ENCODE data around the gene ZNF160.
"Not testable (repeated sequence)": the region's sequence is repeated elsewhere in the genome, so short reads cannot be mapped to it uniquely, and the experiment has no call there.

ZNF160 gene

DNA sequence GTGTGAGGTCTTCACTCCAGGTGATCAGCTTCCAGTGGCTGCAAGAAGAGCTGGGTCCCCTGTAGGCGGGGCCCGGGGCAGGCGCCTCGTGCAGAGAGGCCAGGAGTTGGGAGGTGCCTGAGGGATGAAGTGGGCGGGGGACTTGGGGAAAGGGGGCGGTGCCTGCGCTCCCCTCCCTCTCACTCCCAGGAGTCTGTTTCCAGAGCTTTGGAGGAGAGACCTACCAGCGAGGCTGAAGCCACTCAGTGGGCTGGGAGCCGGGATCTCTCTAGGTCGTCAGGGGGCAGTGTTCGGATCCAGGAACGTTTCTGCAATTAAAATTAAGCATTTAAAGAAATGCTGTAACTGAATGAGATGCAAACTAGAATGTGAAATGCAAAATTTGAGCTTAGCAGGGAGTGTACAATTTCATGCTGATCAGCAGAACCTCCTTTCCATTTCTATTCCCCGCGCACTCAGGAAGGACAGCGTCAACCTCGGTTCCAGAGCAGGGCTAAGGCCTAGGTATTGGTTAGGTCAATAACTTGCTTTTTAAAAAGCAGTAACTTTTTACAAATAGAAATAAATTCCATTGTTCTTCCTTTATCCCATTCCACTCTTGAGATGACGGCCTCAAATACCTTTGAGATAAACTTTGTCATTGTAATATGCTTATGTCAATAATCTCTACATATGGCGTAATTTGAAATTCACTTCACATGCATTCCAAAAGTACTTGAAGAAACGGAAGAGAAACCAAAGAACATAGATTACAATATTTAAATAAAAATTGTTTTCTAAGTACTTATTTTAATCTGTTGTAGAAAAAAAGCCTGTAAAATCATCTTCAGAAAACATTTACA is 11.6 kb downstream of the ZNF160 start:
- no peak for DNase-seq

DNA sequence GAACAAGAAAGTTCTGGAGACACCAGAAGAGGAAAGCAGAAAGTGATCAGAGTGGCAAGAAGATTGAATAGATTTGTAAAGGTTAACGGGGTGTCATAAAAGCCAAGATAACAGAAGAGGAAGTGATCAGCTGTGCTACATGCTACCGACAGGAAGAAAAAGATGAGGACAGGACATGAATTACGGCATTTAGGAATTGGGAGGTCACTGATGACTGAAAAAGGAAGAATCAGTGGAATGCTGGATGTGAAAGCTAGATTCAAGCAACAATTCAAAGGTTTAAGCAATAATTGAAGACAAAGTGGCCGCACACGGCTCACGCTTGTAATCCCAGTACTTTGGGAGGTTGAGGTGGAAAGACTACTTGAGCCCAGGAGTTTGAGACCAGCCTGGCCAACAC is 15.1 kb downstream of the ZNF160 start:
- DNase-seq: no peak

DNA sequence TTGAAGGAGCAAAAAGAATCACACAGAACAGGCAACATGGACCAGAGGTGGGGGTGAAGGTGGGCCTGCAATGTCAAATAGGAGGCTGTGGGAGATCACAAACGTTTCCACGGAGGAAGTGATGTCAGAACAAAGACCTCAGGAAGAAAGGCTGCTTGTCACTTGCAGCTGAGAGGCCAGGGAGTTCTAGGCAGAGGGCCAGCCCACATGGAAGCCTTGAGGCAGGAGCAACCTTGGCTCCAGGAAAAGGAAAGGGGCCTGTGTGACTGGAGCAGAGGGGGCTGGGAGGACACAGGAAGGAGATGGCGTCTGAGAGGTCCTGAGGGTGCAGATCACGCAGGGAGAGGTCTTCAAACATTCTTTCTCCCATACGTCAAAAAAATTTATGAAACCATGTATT is 16.3 kb downstream of the ZNF160 start:
- peak; percentile 48 for DNase-seq

DNA sequence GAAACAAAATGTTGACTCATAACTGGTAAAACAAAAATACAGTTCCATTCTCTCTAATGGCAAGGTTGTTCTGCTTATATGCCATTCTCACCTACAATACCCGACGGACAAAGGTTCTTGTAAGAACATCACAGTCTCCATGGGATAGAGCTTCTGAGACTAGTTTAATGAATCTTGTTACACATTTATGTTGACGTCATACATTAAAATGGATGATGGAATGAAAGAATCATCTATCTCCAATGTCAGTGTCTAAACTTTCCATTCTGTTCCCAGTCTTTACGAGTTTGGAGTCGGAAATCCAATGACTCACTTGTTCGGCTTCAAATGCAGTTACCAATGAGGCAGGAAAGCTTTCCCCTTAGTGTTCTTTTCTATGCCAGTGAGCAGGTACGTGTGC is 17.7 kb downstream of the ZNF160 start:
- DNase-seq: no peak

DNA sequence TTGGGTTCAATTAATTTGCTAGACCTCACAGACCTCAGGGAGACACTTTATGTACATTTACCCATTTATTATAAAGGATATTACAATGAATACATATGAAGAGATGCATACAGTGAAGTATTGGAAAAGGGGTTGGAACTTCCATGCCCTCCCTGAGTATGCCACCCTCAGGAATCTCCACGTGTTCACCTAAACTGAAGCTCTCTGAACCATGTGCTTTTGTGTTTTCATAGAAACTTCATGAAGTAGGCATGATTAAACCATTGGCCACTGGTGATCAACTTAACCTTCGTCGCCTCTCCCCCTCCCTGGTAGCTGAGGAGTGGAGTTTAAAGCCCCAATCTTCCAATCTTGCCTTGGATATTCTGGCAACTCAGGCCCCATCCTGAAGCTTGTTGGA is 20.3 kb downstream of the ZNF160 start:
- DNase-seq: no peak

DNA sequence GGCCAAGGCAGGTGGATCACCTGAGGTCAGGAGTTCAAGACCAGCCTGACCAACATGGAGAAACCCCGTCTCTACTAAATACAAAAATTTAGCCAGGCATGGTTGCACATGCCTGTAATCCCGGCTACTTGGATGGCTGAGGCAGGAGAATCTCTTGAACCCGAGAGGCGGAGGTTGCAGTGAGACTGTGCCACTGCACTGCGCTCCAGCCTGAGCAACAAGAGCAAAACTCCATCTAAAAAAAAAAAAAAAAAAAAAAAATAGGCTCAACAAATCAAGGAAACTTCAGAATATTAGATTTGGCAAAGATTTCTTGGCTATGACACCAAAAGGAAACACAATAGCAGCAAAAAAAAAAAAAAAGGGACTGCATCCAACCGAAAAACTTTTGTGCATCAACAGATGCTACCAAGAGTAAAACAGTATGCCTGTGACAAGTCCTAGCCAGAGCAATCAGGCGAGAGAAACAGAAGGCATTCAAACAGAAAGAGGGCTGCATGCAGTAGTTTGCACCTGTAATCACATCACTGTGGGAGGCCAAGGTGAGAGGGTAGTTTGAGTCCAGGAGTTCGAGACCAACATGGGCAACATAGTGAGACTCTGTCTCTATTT is 23.8 kb downstream of the ZNF160 start:
- no peak for DNase-seq

DNA sequence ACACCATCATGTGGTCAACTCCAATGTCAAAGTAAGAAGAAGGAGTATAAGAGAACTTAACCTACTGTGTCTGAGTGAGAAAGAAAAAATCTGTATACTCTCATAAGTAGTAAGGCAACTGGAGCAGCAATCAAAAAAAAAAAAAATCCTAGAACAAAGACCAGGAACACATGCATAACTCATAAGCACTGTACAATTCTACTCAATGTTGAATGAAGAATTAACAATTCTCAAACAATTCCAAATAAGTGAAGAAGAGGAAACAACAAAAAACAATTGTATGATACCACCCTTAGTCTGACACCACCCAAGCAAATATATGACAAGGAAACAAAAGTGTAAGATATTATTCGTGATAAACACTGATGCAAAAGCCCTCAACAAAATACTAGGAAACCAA is 24.6 kb downstream of the ZNF160 start:
- DNase-seq: no peak

DNA sequence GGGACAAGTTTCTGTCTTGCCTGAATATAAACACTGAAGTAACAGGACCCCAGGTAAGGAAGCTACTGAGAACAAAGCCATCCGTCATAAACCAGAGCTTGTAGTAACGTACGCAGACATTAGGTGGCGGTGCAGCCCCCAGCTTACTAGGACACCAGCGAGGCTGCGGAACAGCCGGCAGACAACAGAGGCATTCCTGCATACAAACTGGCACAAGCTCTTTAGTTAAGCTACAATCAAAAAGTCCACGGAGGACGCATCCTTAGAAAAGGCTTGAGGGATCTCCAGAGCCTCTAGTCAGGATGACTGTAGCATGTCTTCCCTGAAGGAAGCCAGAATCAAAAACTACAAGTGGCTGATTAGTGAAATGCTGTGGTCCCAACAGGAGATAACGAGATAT is 26.2 kb downstream of the ZNF160 start:
- peak; percentile 60 for DNase-seq

DNA sequence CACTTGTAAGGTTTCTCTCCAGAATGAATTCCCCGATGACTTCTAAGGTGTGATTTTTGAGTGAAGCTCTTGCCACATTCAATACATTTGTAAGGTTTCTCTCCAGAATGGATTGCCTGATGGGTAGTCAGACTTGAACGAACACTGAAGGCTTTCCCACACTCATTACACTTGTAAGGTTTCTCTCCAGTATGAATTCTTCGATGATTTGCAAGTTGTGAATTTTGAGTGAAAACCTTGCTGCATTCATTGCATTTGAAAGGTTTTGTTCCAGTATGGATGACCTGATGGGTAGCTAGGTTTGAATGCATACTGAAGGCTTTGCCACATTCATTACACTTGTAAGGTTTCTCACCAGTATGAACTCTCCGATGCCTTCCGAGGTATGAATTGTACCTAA is 34.4 kb downstream of the ZNF160 start:
- DNase-seq: no peak

DNA sequence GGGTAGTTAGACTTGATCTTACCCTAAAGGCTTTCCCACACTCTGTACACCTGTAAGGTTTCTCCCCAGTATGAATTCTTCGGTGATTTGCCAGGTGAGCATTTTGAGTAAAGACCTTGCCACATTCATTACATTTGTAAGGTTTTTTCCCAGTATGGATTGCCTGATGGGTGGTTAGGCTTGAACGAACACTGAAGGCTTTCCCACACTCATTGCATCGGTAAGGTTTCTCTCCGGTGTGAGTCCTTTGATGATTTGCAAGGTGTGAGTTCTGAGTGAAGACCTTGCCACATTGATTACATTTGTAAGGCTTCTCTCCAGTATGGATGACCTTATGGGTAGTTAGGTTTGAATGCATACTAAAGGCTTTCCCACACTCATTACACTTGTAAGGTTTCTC is 35.0 kb downstream of the ZNF160 start:
- no peak for DNase-seq

DNA sequence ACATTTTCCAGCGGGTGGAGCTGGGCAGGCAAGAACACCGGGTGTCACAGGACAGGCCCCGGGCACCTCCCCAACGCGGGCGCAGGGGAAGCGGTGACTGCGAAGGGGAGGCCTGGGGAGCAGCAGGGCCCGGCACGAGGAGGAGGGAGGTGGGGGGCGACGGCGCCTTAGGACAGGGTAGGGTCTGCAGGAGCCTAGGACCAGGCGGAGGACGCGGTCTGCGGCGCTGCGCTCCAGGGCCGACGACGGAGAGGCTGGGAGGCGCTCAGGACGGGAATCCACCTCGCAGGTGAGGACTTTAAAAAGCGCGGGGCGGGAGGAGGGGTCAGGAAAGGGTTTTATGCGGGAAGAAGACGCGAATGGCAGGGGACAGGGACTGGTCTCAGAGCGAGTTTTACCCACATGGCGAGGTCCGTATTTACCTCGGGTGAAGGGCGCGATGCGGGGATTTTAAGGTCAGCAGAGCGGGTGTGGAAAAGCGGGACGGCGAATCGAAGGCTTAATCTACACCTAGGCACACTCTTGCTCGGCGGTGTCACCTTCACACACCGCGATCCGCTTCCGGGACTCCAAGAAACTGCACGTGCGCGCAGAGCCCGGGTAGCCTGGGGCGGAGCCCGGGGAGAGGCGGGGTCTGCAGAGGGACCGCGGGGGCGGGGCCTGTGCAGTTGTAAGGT is 45.2 kb downstream of the ZNF160 start:
- DNase-seq: peak; percentile 20

DNA sequence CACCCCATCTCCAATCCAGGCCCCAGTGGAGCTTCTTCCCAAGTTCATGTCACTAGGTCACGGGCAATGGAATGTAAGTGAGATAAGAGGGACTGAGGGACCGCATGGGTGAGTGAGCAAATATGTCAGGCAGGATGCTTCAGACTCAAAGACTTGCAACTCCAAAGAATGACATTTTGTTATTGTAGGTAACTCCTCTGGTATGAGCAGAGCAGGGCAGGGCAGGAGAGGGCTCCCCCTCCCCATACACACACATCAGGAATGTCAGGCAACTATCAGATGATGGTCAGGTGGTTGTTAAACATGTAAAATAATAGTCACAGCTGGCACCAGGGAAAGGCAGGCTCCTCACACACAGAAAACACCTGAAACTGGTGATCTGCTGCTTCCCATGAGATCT is 48.1 kb downstream of the ZNF160 start:
- no peak for DNase-seq

DNA sequence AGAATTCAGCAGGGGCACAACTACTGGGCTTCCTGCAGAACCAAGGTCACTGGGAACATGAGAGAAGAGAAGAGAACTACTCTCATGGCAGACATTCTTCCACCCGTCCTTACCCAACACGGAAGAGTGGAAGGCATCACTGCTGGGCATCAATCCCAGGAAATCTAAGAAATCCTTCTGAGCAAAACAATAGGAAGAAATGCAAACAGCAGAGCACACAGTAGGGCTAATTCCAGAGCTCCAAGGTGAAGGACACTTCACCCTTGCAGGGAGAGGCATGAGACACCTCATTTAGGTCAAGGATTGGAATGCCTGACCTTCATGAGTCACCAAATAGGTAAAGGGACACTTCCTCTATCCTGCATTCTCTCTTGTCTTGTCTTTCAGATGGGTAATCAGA is 55.8 kb downstream of the ZNF160 start:
- DNase-seq: no peak

DNA sequence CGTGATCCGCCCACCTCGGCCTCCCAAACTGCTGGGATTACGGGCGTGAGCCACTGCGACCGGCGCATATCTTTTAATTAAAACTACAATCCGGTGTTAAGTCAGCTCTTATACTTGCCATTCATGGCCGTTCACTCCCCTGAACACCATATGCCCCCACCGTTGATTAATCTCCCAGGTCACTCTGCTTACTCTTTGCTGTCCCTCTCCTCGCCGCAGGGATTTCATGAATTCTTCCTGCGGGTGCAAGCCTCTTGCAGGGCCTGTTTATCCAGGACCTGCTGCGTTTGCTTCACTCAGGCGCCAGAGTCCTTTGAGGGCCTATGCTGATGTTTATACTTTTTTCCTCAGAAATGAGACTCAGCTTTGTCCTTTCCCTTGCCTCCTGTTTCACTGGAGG is 57.7 kb downstream of the ZNF160 start:
- DNase-seq: no peak

DNA sequence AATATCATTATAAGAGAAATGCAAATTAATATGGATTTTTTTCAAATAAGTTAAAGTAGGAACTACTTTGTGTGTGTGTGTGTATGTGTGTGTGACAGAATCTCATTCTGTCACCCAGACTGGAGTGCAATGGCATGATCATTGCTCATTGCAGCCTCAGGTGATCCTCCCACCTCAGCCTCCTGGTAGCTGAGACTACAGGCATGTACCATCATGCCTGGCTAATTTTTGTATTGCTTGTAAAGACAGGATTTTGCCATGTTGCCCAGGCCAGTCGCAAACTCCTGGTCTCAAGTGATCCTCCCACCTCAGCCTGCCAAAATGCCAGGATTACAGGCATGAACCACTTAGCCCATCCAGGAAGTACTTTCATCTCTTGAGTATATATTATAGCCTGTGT is 61.9 kb downstream of the ZNF160 start:
- no peak for DNase-seq

DNA sequence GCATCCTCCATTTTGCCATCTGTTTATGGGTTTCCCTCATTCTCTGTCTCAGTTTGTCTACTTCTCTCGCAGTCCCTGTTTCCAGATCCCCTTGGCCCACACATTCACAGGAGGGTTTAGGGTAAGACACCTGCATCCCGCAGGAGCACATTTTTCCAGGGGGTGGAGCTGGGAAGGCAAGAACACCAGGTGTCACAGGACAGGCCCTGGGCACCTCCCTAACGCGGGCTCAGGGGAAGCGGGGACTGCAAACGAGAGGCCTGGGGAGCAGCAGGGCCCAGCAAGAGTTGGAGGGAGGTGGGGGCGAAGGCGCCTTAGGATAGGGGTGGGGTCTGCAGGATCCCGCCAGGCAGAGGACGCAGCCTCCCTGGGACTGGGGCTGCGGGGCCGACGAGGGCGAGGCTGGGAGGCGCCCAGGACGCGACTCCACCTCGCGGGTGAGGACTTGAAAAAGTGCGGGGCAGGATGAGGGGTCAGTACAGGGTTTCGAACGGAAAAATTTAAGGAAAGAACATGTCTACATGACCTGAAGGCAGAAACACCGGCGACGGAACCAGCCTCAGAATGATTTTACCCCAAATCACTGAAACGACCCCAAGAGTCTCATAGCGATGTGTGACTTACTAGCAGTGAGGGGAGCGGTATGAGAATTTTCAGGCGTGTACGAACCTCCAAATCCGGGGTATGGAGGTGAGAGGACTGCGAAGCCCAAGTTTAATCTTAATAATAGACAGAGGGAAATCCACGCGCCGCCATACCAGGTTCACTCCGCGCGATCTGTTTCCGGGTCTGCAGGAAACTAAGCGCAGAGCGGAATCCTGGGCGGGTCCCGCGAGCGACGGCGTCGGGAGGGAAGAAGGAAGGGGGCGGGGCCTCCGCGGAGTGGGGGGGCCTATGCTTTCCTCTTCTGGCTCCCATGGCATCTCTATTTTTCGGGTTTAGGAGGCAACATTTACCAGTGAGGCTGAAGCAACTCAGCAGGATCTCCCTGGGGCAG is 65.8 kb downstream of the ZNF160 start:
- DNase-seq: peak; percentile 61

DNA sequence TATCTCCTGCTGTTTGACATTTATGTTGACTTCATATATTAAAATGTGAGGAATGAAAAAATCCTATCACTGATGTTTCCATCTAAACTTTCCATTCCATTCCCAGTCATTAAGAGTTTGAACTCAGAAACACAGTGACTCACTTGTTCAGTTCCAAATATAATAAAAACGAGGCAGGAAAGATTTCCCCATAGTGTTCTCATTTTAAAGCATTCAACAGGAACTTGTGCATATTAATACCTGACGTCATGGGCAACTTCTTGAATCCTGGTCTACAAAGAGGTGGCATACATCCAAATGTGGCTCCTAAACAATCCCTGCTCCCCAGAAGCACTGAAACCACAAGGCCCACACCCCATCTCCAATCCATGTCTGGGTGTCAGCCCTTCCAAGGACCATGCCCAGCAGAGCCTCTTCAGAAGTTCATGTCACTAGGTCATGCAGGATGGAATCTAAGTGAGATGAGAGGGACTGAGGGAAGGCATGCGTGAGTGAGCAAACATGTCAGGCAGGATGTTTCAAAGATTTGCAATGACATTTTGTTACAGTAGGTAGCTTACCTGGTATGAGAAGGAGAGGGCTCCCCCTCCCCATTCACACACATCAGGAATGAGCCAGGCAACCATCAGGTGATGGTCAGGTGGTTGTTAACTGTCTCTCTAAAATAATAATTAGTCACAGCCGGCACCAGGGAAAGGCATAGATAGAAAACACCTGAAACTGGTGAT is 68.1 kb downstream of the ZNF160 start:
- DNase-seq: no peak

DNA sequence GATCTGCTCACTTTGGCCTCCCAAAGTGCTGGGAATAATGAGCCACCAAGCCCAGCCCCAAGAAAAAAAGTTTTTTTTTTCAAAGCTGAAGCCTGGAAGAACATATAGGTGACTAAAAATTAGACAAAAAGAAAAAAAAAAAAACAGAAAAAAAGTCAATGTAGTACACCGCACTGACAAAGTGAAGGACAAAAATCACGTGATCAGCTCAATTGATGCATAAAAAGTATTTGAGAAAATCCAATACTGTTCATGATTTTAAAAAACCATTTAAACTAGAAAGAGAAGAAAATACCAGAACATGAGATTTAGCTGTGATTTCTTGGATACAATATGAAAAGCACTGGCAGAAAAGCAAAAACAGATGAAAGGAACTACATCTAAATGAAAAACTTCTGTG is 69.2 kb downstream of the ZNF160 start:
- no peak for DNase-seq

DNA sequence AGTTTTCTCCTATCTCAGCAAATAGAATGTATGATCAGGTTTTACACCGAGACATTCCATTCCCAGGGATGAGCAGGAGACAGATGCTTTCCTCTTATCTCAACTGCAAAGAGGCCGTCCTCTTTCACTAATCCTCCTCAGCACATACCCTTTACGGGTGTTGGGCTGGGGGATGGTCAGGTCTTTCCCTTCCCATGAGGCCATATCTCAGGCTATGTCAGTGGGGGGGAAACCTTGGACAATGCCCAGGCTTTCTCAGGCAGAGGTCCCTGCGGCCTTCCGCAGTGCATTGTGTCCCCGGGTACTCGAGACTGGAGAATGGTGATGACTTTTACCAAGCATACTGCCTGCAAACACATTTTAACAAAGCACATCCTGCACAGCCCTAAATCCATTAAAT is 74.9 kb downstream of the ZNF160 start:
- not testable (repeated sequence) for DNase-seq

DNA sequence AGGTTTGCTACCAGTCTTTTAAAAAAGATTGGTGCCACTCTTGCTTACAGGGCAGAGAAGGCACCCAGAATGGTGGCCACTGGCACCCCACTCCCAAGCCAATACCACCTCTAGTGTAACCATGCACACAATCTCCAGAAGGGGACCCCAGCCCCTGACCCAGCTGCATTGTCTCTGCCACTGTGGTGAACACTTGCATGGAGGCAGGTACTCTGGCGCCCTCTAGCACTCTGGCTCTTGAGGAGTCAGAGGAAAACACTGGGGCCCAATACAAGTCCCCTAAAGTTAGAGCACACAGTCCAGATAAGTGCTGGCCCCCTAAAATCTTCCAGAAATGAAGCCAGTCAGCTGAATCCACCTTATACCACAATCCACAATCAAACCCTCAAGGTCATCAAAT is 83.5 kb downstream of the ZNF160 start:
- DNase-seq: no peak

All from femur (tissue), 1 donor.